Uterus (tissue), 2 donors: Measurements from ENCODE around the gene TAPT1.

Experiments
- CTCF ChIP-seq, 4 experiments: fragments of 200-600 bp in 2 of 4; fragments of 450-650 bp in 2 of 4; sonication (generic) in 2 of 4; IDR thresholded peaks; one replicate each; pipeline ENCODE4 v1.5.1; 2016 to 2019; ENCODE audit warnings: antibody characterized with exemption in 4 of 4, mild to moderate bottlenecking in 2 of 4, moderate library complexity in 1 of 4
- POLR2A ChIP-seq, 2 donors: fragments of 450-650 bp; IDR thresholded peaks; one replicate each; pipeline ENCODE4 v1.6.1; 2016; ENCODE audit warnings: antibody characterized with exemption in 2 of 2, mild to moderate bottlenecking in 1 of 2, moderate library complexity in 1 of 2

DNA sequence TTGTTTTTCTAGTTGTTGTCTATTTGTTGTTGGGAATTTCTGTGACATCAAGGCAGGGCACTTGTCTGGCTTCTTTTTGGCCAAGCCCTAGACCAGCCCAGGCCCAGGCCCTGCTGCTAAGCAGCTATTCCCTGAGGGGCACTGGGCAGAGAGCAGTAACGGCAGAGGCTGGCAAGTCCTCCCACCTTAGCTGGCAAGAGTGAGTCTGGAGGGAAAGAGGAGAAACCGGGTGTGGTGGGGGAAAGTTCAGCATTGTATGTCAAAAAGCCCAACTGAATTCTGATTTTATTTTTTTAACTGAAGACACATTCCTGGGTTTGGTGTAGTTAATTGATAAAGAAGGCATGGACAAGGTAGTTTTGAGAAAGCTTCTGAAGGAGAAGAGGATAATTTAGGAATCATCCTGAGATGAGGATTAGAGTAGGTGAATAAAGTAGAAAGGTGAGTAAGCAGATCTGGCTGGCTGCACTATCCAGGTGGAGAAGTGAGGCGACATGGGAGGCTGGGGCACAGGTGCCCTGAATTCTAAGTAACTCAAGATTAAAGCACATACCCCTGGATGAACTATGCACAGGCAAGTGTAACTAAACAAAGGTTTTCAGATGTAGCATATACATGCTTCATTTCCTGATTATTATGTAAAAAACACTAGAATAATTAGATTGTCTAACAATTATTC is 57.4 kb downstream of the TAPT1 start:
- no peak for TF ChIP-seq CTCF (IDR thresholded peaks at IDR 0.05)
- TF ChIP-seq POLR2A (IDR thresholded peaks at IDR 0.05), result no peak
